HG03159 (cell line): ENCODE results near the gene MYO1D.
"Not testable (repeated sequence)": the region's sequence is repeated elsewhere in the genome, so short reads cannot be mapped to it uniquely, and the experiment has no call there.

Source experiments
- ATAC-seq: cut with Tn5 transposase; IDR thresholded peaks from one replicate; pipeline ENCODE4 v1.9.1; 2021; ENCODE audit warnings: mild to moderate bottlenecking, moderate library complexity; ENCODE audit not compliant: unreplicated experiment

Gene MYO1D

DNA sequence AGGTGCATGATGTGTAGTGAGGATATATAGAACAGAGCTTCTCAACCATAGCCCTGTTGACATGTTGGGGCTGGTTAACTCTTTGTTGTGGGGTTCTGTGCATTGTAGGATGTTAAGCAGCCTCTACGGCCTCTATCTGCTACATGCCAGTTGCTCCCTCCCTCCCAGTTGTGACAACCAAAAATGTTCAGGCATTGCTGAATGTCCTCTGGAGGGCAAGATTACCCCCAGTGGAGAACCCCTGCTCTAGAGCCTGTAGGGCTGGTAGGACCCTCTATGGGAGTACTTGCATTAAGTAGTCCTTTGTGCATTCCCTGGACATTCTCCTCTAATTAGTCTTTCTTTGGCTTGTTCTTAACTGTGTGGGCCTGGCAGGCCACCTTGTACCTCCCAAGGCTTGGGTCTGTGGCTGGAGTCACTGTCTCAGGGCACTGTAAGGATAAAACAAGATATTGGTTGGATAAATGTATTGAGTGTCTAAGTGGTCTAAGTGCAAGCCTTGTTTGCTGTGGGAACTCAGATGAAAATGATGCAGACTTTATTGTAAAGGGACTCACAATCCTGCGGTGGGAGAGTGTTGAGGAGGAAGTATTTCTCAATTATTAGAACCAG, 19.8 kb upstream of the MYO1D start:
- no peak for ATAC-seq

DNA sequence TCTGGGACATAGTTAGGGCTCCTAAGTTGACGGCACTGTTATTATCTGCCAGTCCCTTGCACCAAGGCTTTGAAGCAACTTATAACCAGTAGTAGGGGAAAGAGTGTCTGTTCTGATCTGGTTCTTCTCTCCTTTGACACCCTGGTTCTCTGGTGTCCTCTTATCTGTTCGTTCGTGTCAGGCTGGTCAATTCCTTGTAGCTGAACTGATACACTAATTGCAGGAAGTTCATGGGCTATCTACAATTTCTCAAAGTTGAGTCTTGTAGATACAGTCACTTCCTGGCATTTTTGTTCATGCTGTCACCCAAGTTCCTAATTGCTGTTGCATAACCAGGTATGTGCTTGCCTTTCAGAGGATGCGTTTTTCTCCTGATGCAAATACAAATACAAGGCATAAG, 17.3 kb upstream of the MYO1D start:
- no peak for ATAC-seq

DNA sequence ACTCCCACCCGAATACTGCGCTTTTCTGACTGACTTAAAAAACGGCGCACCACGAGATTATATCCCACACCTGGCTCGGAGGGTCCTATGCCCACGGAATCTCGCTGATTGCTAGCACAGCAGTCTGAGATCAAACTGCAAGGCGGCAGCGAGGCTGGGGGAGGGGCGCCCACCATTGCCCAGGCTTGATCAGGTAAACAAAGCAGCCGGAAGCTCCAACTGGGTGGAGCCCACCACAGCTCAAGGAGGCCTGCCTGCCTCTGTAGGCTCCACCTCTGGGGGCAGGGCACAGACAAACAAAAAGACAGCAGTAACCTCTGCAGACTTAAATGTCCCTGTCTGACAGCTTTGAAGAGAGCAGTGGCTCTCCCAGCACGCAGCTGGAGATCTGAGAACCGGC, 10.5 kb upstream of the MYO1D start:
- ATAC-seq, result not testable (repeated sequence)

DNA sequence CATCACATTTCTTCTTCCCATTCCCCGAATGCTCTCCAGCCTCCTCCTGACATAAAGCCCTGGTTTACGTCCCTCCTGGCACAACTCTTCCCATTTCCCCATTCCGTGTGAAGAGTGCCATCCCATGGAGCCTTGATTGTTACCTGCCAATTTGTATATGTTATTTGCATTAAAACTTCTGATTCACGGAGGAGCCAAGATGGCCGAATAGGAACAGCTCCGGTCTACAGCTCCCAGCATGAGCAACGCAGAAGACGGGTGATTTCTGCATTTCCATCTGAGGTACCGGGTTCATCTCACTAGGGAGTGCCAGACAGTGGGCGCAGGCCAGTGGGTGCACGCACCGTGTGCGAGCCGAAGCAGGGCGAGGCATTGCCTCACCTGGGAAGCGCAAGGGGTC, 10.0 kb upstream of the MYO1D start:
- not testable (repeated sequence) for ATAC-seq

DNA sequence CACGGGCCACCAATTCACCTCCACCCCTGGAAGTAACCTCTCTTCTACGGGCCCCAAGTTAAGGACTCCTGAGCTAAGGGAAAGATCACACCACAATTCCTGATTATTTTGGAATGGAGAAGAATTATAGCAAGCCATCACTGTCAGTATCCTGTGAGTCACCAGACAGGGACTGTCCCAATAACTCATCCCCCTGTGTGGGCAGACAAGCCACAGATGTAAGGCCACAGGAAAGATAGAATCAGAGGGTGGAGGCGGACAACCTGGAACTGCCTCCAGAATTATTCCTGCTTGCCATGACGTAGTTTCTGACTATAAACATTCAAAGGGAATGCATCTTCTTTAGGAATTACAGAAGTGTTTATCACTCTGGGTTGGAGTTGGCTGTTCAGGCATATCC, 5.8 kb upstream of the MYO1D start:
- no peak for ATAC-seq

DNA sequence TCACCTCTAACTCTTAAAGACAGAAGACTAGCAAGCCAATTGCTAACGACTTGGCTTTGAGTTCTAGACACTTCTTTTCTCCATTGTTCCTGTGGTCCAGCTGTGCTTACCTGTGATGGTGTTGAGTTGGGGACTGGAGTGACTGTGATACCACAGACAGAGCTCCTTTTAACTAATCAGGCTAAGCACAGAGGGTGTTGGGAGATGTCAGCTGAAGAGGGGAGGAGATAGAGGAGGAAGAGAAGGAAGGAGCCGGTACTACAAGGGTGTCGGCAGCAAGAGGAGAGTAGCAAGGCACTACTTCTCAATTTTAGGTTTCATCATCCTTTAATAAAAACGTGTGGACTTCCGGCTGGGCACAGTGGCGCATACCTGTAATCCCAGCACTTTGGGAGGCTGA, 5.1 kb upstream of the MYO1D start:
- ATAC-seq, result no peak

DNA sequence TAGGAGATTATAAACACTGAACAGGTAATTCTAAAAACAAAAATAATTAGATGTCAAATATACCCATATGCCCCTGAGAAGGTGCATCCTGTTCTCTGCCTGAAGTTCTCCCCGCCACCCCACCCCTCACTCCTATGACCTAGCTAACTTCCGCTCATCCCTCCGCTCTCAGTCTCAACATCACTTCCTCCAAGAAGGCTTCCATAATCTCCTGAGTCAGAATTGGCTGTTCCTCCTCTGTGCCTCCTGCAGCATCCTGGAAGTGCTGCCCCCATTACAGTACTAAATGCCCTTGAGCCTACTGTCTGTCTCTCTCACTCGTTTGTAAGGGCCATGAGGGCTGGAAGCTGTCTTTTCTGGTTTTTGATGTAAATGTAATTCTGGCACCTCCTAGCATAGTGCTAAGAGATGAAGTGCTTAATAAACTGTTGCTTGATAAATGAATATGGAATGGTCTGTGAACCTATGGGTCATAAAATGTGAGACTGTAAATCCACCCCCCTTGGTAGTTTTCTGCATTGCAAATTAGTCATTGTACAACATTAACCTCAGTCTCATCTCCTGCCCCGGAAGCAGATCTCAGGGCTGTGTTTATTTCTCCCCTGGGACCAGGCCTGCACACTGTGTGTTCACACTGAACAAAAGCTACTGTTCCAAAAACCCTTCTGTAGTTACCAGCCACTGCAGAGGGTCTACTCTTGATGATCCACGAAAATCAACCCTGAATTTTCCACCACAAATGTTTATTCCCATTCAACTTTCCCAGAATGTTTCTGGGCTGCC, 3.9 kb upstream of the MYO1D start:
- no peak for ATAC-seq

DNA sequence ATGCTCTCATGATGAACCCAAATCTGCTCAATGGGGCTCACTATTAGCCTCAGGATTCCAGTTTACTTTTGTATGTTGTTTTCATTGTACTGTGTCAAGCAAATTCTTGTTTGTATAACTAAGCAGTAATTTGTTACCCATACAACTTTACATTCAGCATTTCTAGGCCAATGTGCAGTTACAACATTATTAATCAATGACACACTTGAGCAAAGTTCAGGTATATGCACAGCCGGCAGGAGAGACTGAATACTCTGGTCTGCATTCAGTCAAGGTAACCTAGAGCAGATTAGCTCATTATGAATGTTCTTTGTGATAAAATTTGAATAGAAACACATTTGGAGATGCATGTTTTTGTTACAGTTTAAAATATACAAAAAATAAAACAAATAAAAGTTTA, 2.2 kb upstream of the MYO1D start:
- no peak for ATAC-seq

DNA sequence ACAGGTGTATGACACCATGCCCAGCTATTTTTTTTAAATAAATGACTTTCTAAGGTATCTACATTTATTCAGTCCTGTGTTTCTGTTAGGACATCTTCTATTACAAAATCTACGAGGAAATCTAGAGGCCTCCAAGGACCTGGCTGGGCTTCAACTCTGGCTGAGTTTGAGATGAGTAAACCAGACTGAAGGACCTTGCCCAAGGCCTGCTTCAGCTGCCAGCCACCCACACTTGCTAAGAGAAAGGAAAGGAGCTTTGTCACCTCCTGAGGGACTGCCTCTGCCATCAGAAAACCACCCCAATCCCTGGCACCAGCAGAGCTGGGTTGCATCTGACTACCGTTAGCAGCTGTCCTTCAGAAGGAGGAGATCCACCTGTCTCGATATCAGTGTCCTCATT, 1.3 kb upstream of the MYO1D start:
- no peak for ATAC-seq

DNA sequence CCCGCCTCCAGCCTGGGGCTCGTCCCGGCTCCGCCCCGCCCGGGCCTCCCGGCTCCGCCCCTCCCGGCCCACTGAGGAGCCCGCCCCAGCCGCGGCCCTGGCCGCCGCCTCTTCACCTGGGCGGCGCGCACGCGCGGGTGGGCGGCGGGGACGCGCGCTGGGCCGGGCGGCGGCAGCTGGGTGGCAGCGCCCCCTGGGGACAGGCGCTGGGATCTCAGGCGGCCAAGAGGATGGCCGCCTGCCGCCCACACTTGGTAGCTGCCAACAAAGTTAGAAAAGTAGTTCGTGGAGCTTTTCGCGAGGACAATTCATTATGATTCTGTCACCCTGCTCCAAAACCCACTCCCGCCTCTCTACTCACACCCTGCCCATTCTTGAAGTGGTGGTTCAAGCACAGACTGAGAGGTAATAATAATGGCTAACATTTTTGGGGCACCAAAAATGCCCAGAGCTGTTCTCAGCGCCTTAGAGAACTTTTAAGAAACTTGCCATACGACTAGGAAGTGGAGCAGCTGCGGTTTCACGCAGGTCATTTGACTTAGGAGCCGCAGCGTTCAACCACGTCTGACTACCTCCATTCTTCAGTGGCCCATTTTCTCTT, 340 bp upstream of the MYO1D start:
- peak; percentile 84 for ATAC-seq

DNA sequence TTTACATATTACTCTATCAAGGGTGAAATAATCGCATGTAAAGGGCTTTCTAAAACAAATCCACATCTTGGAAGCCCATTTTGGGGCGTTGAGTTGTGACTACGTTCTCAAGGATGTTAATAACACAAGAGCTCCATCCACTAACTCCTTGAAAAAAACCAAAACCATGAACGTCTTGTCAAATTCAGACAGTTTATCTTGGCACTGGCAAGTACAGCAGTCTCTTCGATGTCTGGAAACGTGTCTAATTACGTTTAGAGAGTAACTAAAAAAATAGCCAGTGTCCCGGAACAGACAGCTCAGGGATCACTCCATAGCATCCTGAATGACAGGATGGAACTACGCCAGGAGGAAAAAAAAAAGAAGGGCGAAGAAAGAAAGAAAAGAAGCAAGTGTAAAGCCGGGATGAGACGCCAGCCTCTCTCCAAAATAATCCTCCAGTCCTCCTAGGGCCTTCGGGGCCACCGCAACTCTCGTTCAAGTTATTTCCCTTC, 954 bp downstream of the MYO1D start:
- no peak for ATAC-seq

DNA sequence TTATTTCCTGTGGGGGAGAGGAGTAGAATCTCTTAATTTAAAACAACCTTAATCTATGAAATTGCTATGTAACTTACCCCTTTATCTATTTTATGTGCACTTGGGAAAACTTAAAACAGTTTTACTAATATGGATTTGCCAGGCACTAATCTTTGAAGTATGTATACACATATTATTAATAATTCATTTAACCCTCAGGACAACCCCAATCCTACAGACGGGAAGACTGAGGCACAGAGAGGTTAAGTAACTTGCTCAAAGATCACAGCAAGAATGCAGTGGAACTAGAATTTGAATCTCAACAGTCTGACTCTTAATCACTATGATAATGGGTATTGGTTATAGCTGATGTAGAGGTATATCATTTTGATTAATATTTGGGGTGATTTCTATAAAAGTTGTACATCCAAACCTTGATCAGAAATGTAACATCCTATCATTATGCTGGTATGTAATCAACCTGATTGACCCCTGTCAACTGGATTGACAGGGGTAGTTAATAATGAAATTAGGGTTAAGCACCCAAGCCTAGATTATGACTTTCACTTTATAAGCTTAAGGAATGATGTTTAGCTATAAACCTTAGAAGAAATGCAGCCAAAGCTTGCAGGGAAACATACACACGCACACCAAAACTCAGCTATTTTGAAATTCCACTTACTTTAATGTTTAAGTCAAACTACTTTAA, 1.6 kb downstream of the MYO1D start:
- ATAC-seq, result no peak

DNA sequence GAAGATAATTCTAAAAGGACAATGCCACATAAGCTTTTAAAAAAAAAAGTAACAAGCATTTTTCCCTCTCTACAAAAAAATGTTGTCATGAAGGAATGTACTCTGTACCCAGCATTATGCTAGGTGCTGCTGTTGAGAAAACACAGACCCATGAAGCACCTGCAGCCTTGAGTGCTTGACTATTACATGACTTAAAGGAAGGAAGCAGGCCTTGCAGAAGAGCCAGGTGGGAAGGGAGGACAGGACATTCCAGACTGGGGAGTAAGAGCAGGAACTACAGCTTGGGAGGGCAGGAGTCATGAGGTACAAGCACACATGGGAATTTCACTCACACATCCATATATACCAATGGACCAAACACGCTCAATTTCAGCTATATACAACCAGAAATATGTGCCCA, 3.8 kb downstream of the MYO1D start:
- ATAC-seq, result no peak

DNA sequence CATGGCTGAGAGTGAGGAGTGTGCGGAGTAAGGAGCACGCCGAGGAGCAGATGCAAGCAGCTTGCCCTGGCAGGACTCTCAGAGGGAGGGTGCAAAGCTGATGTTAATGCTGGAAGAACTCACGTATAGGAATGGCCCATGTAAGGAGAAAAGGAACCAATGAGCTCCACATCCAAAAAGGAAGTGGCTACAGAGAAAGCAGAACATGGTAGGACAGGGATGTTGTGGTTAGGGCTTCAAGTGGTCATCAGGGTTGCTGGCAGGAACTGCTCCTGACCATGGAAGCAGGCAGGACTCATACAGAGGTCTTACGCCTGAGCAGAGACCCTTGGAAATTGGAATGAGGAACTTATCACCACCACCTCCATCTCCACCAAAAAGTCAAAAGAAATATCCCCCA, 5.2 kb downstream of the MYO1D start:
- ATAC-seq, result no peak

DNA sequence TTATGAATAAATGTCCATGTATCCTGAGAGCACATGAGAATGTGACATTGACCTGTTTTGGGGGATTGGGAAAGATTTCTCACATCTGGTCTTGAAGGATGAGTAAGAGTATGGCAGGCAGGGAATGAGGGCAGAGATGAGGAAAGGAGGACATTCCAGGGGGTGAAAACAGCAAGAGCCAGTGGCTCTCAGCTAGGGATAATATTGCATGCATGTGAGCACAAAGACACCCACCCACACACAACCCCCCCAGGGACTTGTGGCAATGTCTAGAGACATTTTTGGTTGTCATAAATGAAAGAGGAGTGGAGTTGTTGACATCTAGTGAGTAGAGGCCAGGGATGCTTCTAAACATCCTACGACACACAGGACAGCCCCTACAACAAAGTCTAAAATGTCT, 6.0 kb downstream of the MYO1D start:
- no peak for ATAC-seq

DNA sequence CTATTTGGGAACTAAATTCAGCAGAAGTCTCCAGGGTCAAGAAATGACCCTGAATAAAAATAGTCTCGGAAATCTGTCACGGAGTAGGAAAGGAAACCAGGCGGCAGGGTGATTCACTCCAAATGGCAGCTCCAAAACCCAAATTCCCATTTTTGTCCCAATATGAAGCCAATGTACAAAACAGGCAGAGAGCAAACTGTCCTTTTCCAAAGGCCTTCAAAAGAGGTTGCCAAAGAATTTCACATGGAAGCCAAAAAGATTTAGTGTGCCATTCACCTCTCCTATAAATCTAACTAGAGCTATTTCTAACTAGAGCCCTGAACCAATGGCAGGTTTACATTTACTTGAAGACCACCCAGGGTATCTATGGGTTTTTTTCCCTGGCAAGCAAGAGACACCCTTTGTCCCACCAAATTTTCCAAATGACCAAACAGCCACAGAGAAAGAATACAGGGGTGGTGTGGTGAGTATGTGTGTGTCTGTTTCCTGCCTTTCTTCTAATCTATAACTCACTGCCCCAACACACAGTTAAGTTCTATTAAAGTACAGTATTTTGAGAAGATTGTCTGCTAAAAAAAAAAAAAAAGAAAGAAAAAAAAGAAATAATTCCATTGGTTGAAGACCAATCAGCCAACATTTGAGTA, 6.8 kb downstream of the MYO1D start:
- ATAC-seq, result no peak

DNA sequence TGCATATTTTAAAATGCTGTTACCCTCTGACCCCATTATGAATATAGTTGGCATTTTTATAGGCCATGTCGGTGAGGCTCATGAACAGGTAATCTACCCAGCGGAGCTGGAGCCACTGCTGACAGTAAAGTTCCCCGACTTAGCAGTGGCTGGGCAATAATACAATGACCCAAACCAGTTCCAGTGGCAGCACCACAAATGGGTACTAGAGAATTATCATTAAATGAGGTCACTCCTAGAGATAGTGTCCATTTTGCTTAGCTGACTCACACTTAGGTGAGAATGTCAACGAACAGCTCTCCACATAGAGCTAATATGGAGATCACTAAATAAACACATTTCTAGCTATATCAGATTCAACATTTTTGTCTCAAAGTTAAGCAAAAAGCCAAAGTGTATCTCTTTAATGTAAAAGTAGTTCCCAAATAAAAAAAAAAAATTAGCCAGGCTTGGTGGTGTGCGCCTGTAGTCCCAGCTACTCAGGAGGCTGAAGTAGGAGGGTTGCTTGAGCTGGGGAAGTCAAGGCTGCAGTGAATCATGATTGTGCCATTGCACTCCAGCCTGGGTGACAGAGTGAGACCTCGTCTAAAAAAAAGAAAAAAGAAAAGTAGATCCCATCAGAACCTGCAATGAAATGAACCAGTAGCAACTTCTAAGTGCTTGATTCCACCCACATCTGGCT, 7.4 kb downstream of the MYO1D start:
- ATAC-seq, result no peak

DNA sequence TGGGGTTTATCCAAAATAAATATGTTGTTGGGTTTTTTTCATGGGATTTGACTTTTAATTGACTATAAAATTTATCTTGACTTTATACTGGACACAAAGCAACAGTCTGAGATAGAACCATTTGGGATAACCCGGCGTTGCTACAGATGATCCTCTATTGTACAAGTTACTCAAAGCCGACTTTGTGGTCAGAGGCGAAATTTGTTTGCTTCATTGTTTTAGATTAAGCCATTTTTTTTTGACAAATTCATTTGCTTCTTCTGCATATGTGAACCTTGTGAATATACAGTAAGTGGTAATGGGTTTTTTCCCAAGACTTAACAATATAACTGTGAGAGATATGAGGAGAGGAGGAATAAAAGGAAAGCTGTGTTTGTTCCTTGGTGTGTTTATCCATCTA, 11.8 kb downstream of the MYO1D start:
- no peak for ATAC-seq

DNA sequence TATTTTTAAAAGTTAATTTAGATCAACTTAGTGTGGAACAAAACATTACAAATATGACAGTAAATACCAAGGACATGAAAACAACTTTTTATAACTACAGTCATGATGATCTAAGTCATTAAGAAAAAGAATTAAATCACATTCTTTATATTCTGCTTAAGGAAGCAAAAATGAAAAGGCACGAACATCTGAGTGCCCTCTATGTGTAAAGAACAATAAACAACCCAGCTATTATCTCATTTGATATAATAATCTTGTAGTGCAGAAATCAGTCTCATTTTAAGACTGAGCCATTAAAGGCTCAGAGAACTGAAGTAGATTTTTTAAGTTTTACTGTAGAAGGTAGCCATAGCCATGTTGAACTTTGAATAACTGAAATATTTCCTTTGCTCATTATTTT, 13.4 kb downstream of the MYO1D start:
- no peak for ATAC-seq

DNA sequence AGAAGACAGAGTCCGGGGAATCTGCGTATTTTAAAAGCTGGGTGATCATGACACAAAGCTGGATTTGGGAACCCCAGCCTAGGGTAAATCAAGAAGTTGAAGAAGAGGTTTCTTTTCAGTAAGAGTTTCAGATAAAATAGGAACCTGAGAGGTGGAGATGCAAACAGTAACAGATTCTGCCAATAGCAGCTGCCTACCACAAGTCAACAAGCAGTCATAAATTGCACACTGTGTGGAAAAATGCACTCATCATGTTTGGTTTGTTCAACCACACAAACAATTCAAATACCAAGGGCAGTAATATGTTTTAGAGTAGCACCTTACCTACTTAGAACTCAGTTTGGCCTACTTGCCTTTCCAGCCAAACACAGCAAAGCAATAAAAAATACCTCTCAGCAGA, 14.0 kb downstream of the MYO1D start:
- ATAC-seq, result no peak

DNA sequence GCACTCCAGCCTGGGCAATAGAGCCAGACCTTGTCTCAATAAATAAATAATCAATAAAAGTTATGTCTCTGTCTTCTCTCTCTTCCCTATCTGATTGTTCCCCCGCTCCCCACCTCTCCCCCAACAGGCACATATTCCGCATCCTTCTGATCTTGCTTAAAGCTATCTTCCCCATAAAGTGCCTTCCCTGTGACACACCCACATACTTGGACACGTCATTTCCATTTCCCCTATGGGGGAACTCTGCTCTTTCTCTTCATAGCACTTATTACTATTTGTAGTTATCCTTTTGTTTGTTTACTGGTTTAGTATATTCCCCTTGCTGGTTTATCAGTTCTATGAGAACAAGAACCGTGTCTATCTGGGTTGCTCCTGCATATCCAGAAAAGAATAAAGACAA, 14.9 kb downstream of the MYO1D start:
- ATAC-seq, result no peak
